Gastroesophageal sphincter (tissue), 3 donors: ENCODE results near the gene ABHD4.

ENCODE experiments used
- CTCF ChIP-seq, 4 experiments: fragments of 200-600 bp in 2 of 4; fragments of 450-650 bp in 2 of 4; sonication (generic) in 1 of 4; IDR thresholded peaks; one replicate each; pipeline ENCODE4 v1.5.1; 2017 to 2019; ENCODE audit warnings: antibody characterized with exemption in 4 of 4, mild to moderate bottlenecking in 2 of 4, moderate library complexity in 2 of 4
- EP300 ChIP-seq: sonication (generic); formaldehyde crosslinking; IDR thresholded peaks from one replicate; pipeline ENCODE4 v1.6.1; 2017; ENCODE audit warnings: antibody characterized with exemption, mild to moderate bottlenecking
- POLR2A ChIP-seq, 2 donors: fragments of 450-650 bp; IDR thresholded peaks; one replicate each; pipeline ENCODE4 v1.6.1; 2017; ENCODE audit warnings: antibody characterized with exemption in 2 of 2, mild to moderate bottlenecking in 2 of 2, moderate library complexity in 1 of 2
- POLR2AphosphoS5 ChIP-seq: sonication (generic); formaldehyde crosslinking; IDR thresholded peaks from one replicate; pipeline ENCODE4 v1.6.1; 2017; ENCODE audit warnings: antibody characterized with exemption

- no peak for TF ChIP-seq CTCF (IDR thresholded peaks at IDR 0.05)
- no peak for TF ChIP-seq EP300
- TF ChIP-seq POLR2A (IDR thresholded peaks at IDR 0.05) = no peak
- no peak for TF ChIP-seq POLR2AphosphoS5
Measured at GRCh38 chr14:22656945-22657731, 59.0 kb downstream of the ABHD4 start.
